Activated CD8-positive, alpha-beta memory T cell treated with anti-CD3 and anti-CD28 coated beads, Interleukin-2, amount 50 U/mL, for 1 hour (primary cell): Measurements from ENCODE around the gene LETM1.

ENCODE experiments used
- DNase-seq: peaks from one replicate; pipeline ENCODE4 v3.0.0-alpha.2; 2020; ENCODE audit errors: extremely low read depth

LETM1 gene

GRCh38 chr4:1778642-1779392 is 77.1 kb downstream of the LETM1 start:
- no peak for DNase-seq

- DNase-seq: no peak
Observed at GRCh38 chr4:1777822-1778641, 77.9 kb downstream of the LETM1 start.

- DNase-seq: no peak
Observed at GRCh38 chr4:1776521-1777161, 79.3 kb downstream of the LETM1 start.

- no peak for DNase-seq
Observed at GRCh38 chr4:1775731-1776500, 80.0 kb downstream of the LETM1 start.

DNA sequence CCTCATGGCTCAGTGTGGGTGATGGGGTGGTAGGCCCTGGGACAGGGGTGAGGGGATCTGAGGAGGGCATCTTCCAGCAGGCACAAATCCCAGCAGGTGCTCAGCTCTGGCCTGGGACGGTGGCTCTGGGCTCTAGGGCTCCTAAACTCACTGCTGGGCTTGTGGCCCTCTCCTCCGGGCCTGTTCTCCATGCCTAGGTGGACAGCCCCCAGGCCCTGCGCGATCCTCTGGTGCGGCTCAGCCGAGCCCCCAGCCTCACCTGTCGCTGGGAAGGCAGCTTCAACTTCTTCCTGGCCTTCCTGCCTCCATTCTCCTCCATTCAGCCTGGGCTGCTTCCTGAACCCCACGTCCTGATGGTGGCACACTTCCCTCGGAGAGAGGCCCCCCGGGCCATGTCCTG is 82.2 kb downstream of the LETM1 start:
- no peak for DNase-seq

GRCh38 chr4:1772853-1773538 is 83.0 kb downstream of the LETM1 start:
- DNase-seq: no peak

DNA sequence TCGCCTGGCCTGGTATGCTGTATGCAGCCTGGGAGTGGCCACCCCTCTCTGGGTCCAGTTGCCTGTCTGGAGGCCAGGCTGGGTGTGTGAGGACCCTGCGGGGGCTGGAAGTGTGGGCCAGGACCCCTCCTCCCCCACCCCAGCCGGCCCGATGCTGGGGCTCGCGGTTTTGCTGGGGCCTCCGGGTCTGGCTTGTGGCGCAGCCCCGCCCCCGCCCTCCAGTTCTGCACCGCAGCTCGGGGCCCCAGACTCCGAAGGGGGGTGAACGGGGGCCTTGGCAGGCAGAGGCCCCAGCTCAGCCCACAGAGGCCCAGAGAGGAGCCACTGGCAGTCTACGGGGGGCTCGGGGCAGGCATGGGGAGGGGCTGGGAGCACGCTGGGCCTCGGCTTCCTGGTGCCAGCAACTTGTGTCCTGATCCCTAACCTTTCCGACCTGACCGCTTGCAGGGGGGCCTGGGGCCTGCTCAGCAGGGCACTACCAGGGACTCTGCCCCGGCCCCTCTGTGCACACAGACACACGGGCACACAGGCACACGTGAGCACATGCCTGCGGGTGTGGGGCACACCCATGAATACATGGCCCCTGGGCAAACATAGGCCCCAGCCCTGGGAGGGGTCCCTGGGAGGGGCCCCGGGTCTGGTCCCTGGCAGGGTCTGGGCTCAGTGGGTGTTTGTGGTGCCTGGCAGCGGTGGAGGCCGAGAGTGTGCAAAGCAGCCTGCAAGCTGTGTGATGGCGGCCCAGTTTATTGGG is 84.2 kb downstream of the LETM1 start:
- DNase-seq: no peak

- DNase-seq: no peak
Observed at GRCh38 chr4:1770791-1771231, 85.1 kb downstream of the LETM1 start.

- DNase-seq: no peak
Observed at GRCh38 chr4:1770245-1770644, 85.7 kb downstream of the LETM1 start.

GRCh38 chr4:1769692-1770091 is 86.3 kb downstream of the LETM1 start:
- DNase-seq: no peak

GRCh38 chr4:1768367-1769034 is 87.5 kb downstream of the LETM1 start:
- DNase-seq: no peak

DNA sequence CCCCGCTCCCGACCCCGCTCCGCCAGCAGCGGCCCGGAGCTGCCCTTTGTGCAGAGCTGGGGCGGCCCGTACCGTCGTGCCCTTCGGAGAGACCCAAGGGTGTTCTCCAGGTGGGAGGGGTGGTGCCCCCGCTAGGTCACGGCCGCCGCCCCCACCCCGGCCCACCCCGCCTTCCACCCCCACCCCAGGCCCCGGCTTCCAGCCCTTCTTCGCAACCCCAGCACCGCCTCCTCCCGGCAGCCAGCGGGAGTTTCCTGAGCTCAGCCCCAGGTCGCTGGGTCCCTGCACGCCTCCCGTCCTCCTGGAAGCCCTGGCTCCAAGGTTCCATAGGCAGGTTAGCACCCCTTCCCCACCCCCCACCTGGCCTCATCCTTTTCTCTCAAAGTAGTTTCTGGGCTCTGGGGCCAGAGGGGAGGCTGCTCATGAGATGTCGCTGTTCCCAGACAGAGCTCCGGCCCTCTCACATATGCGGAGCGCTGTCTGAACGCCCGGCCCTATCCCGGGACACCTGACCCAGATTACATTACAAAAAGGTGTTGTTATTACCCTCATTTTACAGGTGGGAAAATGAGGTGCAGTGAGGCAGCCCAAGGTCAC is 88.1 kb downstream of the LETM1 start:
- DNase-seq: no peak

DNA sequence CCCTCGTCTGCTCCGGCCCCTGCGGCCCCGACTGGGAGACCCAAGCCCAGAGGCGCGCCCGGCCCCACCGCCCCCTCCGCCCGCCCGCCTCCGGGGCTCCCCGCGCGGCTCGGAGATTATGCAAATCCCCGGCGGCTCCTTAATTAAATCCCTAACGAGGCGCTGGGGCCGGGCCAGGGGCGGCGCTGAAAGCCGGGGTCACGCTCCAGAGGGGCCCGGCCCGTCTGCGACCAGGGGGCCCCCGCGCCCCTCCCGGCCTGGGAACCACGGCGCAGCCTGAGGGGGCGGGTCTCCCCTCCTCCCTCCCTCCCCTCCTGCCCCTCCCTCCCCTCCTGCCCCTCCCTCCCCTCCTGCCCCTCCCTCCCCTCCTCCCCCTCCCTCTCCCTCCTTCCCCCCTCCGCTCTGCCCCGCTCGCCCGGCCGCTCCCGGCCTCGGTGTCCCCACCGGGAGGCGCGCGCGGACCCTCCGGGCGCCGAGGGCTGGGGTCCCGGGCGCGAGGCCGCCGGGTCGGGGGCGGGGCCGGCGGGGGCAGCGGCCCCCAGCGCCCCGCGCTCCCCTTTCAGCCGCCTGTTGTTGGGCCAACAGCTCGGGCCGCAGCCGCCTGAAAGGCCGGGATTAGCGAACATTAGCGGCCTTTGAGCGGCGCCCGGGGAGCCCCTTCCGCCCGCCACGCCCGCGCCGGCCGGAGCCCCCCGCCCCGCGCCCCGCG is 88.7 kb downstream of the LETM1 start:
- DNase-seq: no peak

DNA sequence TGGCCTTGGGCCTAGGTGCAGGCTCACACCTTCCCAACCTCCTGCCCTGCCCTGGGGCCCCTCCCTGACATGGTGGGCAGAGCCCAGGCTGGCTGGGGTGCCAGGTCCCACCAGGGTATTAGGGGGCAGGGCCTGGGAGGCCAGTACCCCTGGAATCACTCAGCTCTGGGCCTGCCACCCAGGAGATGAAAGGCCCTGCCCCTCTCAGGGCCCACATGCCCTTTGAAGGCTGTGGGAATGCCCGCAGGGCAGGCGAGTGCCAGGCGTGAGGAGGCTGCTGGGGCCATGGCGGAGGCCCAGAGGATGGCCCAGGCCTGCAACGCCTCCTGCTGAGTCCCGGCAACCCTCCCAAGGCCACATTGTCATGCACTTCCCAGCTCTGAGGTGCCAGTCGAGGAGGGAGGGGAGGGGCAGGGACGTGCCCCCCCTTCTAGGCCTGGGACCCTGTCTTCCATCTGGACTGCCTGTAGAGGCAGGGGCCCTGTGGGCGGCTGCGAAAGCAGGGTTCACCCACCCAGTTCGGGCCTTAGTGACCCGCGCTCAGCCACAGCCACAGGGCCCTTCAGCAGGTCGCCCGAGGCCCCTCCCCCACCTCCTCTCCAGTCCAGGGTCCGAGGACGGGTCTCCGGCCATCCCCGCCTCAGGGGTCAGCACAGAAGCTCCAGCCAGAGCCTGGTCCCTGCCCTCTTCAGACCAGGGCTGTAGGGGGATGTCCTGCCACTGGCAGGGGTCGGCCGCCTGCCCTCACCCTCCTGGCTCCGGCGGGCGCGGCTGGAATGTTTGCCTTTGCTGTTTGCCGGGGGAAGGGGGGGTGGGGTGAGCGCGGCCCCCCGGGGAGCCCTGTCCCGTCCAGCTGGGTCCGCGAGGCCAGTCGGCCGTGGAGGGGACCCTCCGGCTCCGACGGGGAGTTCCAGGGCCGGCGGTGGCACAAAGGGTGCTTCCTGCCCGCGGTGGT is 89.6 kb downstream of the LETM1 start:
- no peak for DNase-seq

GRCh38 chr4:1765409-1766072 is 90.4 kb downstream of the LETM1 start:
- no peak for DNase-seq

- DNase-seq: no peak
Observed at GRCh38 chr4:1764670-1765069, 91.3 kb downstream of the LETM1 start.

DNA sequence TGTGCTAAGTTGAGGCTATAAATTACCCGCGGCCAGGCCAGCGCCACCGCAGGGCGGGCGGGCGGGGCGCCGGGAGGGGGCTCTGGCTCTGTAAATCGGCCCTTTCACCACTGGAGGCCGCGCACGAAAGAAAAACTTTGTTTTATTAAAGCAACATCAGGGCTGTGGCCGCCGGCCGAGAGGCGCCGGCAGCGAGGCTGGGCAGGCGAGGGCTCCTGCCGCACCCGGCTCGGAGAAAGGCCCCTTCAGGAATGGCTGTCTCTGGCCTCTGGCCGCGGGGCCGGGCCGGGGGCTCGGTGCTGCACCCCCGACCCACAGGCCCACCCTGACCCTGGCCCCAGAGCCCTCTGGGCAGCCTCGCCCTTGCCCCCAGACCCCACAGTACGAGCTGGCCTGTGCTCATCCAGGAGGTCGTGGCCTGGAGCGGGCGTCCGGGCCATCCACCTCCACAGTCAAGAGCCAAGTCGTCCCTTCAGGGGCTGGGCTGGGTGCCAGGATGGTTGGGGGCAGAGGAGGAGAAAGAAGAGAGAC is 92.3 kb downstream of the LETM1 start:
- DNase-seq: no peak
